Fibroblast of villous mesenchyme (primary cell): ENCODE data around the gene PHF14. TPM values are rescaled to one million over a fixed set of nuclear protein-coding genes. Genes with fewer than 3 reads are reported as not detected.

Experiments used
- DNase-seq: peaks from one replicate; pipeline ENCODE4 v3.0.0-alpha.2; 2010; ENCODE audit warnings: low read depth
- H3K4me3 ChIP-seq: 2 replicates; pipeline ENCODE4 v1.5.1; 2011; ENCODE audit warnings: low read depth, mild to moderate bottlenecking, low read length
- CTCF ChIP-seq: IDR thresholded peaks from 2 replicates; pipeline ENCODE4 v1.5.1; 2012; ENCODE audit warnings: low read depth, mild to moderate bottlenecking, low read length; ENCODE audit not compliant: insufficient read depth
- total RNA-seq: library from RNA; depleted of rRNA; stranded (reverse); fragments of >200 nt; gene quantifications from 2 replicates; pipeline ENCODE4 v1.2.3, GENCODE V29; 2012

PHF14 gene
- total RNA-seq, 1 donor = 22.5 TPM

DNA sequence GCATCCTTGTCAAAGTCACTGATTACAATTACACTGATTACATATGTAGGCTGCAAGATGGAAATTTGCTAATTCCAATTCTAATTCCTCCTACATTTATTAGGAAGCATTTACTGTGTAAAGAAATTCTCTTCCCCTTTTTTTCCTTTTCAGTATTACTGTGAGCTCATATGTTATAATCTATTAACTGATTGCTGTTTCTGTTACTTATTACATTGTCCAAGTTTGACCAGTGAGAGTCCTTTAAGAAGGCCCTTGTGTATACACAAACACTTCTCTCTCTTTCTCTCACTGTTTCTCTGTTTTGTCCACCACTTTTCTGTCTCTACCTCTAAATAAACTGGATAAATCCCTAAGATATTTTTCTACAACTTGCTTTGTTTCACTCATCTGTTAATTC, 31.5 kb downstream of the PHF14 start:
- TF ChIP-seq CTCF = no peak

DNA sequence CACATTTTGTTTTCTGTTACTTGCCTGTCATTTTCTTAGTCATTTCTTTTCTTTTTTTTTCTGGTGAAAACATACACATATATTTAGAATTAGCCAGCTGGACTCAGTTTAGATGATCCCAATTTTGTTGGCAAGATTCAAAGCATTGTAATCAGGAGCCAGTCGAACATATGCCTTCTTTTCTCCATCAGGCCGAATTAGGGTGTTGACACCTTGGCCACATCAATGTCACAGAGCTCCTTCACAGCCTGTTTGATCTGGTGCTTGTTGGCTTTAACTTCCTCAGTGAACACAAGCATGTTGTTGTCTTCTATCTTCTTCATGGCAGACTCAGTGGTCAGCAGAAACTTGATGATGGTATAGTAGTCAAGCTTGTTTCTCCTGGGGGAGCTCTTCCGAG, 32.6 kb downstream of the PHF14 start:
- no peak for DNase-seq
- no peak for TF ChIP-seq CTCF
- no peak overlapping the region for H3K4me3 ChIP-seq

More for the DNA sequence above, 31.5 kb downstream of the PHF14 start:
- H3K4me3 ChIP-seq = no peak overlapping the region
- no peak for DNase-seq

- H3K4me3 ChIP-seq = no peak overlapping the region
- DNase-seq = no peak
- no peak for TF ChIP-seq CTCF
Observed at GRCh38 chr7:11009631-11010030, 36.0 kb downstream of the PHF14 start.

DNA sequence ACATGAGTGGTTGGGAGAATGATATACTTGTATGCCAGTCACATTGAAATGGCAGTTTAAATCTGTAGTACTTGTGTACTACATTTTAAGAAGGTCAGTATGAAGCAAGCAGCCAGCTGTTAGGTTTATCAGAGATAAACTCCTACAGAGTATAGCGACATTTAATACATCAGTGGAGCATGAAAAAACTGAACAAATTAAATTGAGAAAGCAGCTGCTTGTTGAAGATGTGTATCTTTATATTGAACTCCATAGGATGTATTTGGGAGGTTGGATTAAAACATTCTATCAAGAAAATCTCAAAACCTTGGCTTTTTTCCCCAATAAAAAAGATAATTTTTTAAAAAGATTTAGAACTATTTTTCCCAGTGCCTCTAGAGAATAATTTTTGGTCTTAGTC, 47.8 kb downstream of the PHF14 start:
- TF ChIP-seq CTCF = no peak
- no peak for DNase-seq
- no peak overlapping the region for H3K4me3 ChIP-seq

GRCh38 chr7:11026452-11027359, 53.0 kb downstream of the PHF14 start:
- no peak overlapping the region for H3K4me3 ChIP-seq
- TF ChIP-seq CTCF = no peak
- DNase-seq = peak; percentile 24

DNA sequence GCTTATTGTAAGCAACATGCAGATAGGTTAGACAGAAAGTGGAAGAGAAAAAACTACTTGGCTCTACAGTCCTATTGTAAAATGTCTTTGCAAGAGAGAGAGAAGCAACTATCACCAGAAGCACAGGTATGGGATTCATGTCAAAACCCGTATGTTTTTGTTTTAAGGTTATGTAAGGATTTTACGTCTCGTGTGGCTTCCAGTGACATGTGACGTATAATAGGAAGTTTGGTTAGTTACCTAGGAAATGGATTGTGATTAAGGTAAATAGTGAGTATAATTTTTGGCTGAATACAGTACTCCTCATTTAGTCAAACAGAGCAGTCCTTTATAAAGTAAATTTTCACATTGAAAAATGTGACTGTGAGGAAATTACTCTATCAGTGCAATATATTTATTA, 62.0 kb downstream of the PHF14 start:
- H3K4me3 ChIP-seq = no peak overlapping the region
- no peak for TF ChIP-seq CTCF
- no peak for DNase-seq
